ENCODE data around the gene PIMREG. TPM values are rescaled to one million over a fixed set of nuclear protein-coding genes. Genes with fewer than 3 reads are reported as not detected.

Gene PIMREG
- polyA plus RNA-seq, 2 of the 4 experiments (the other 2 are of a cell fraction), result 26.3 to 28.9 TPM

DNA sequence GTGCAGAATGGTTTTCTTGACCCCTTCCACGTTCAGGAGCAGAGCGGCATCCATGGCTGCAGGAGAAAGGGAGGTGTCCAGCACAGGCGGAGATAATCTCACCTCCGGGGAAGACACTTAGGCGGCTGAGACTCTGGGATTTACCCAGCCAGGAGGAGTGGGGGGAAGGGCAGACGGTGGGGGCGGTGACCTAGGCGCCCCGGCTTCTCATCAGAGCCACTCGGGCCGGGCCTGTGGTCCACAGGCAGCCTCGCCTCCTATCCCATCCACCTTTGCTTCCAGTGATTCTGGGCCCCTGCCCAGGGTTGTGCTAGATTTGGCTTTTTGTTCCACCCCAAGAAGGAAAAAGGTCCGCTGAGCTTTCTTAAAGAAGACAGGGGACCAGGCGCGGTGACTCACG, 9.2 kb upstream of the PIMREG start, which contains the start of gene AIPL1:
Gene AIPL1 (minus strand): TSS at position 71 of the 400 bp plus-strand sequence. CDS start 17 bp downstream, at position 54.
- H3K4me3 ChIP-seq, result no peak within 1 kb of the TSS
- H3K4me2 ChIP-seq, result no peak within 1 kb of the TSS
- ChIA-PET CTCF (interaction anchor here (0.8 to 6.0 kb wide), 21 partner anchors 10 to 1532 kb away, joined by 3 to 76 read pairs (median 5); partner anchors contain the start of genes C1QBP and CHRNE), POLR2A (no interaction called here)
- peaks cover 14% of the 10 kb centered on the region; the same call in 2 of the 3 replicates for H3K9me3 ChIP-seq
- H3K4me1 ChIP-seq, result no peaks in the 10 kb centered on the region
- TF ChIP-seq, protein P1, sequence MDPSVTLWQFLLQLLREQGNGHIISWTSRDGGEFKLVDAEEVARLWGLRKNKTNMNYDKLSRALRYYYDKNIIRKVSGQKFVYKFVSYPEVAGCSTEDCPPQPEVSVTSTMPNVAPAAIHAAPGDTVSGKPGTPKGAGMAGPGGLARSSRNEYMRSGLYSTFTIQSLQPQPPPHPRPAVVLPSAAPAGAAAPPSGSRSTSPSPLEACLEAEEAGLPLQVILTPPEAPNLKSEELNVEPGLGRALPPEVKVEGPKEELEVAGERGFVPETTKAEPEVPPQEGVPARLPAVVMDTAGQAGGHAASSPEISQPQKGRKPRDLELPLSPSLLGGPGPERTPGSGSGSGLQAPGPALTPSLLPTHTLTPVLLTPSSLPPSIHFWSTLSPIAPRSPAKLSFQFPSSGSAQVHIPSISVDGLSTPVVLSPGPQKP (IDR thresholded peaks at IDR 0.05; ENCODE audit: low read depth, low read length), result no peak
- TF ChIP-seq POLR2AphosphoS2 (conservative IDR thresholded peaks at IDR 0.05; ENCODE audit: low read length), result no peak
- TF ChIP-seq MAFK (IDR thresholded peaks at IDR 0.05; ENCODE audit: partially characterized antibody), result no peak
- TF ChIP-seq MYC (IDR thresholded peaks at IDR 0.05; ENCODE audit: borderline replicate concordance, low read length), result no peak
- TF ChIP-seq MAZ (IDR thresholded peaks at IDR 0.05; ENCODE audit: borderline replicate concordance, low read depth, low read length), result no peak
- no peak for TF ChIP-seq RFX5 (IDR thresholded peaks at IDR 0.05)
- no peak for TF ChIP-seq NR3C1 (IDR thresholded peaks at IDR 0.05)
- no peak for TF ChIP-seq TP53 (CRISPR knock-in tag; IDR thresholded peaks at IDR 0.05)
- TF ChIP-seq POLR2A (IDR thresholded peaks at IDR 0.05; ENCODE audit: low read length), result no peak
- no peak for TF ChIP-seq KDM1A (IDR thresholded peaks at IDR 0.05; ENCODE audit: low read depth)
- TF ChIP-seq CBX2 (IDR thresholded peaks at IDR 0.05; ENCODE audit: borderline replicate concordance, low read depth), result no peak
- TF ChIP-seq HOXA7 (CRISPR knock-in tag; IDR thresholded peaks at IDR 0.05), result no peak
- TF ChIP-seq, protein P2, sequence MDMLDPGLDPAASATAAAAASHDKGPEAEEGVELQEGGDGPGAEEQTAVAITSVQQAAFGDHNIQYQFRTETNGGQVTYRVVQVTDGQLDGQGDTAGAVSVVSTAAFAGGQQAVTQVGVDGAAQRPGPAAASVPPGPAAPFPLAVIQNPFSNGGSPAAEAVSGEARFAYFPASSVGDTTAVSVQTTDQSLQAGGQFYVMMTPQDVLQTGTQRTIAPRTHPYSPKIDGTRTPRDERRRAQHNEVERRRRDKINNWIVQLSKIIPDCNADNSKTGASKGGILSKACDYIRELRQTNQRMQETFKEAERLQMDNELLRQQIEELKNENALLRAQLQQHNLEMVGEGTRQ (IDR thresholded peaks at IDR 0.05), result no peak
- TF ChIP-seq, protein P3, sequence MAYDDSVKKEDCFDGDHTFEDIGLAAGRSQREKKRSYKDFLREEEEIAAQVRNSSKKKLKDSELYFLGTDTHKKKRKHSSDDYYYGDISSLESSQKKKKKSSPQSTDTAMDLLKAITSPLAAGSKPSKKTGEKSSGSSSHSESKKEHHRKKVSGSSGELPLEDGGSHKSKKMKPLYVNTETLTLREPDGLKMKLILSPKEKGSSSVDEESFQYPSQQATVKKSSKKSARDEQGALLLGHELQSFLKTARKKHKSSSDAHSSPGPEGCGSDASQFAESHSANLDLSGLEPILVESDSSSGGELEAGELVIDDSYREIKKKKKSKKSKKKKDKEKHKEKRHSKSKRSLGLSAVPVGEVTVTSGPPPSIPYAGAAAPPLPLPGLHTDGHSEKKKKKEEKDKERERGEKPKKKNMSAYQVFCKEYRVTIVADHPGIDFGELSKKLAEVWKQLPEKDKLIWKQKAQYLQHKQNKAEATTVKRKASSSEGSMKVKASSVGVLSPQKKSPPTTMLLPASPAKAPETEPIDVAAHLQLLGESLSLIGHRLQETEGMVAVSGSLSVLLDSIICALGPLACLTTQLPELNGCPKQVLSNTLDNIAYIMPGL (CRISPR knock-in tag; IDR thresholded peaks at IDR 0.05; ENCODE audit: borderline replicate concordance), result no peak
- TF ChIP-seq CHD2 (IDR thresholded peaks at IDR 0.05; ENCODE audit: low read length, partially characterized antibody), result no peak
- no peak for TF ChIP-seq TFCP2L1 (CRISPR knock-in tag; IDR thresholded peaks at IDR 0.05)
- TF ChIP-seq, protein P4, sequence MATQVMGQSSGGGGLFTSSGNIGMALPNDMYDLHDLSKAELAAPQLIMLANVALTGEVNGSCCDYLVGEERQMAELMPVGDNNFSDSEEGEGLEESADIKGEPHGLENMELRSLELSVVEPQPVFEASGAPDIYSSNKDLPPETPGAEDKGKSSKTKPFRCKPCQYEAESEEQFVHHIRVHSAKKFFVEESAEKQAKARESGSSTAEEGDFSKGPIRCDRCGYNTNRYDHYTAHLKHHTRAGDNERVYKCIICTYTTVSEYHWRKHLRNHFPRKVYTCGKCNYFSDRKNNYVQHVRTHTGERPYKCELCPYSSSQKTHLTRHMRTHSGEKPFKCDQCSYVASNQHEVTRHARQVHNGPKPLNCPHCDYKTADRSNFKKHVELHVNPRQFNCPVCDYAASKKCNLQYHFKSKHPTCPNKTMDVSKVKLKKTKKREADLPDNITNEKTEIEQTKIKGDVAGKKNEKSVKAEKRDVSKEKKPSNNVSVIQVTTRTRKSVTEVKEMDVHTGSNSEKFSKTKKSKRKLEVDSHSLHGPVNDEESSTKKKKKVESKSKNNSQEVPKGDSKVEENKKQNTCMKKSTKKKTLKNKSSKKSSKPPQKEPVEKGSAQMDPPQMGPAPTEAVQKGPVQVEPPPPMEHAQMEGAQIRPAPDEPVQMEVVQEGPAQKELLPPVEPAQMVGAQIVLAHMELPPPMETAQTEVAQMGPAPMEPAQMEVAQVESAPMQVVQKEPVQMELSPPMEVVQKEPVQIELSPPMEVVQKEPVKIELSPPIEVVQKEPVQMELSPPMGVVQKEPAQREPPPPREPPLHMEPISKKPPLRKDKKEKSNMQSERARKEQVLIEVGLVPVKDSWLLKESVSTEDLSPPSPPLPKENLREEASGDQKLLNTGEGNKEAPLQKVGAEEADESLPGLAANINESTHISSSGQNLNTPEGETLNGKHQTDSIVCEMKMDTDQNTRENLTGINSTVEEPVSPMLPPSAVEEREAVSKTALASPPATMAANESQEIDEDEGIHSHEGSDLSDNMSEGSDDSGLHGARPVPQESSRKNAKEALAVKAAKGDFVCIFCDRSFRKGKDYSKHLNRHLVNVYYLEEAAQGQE (IDR thresholded peaks at IDR 0.05), result no peak
- 75% methylated on average over 15 of the region's 16 CpGs for WGBS (ENCODE audit: missing lambda C conversion rate)
- ATAC-seq (no peak), FAIRE-seq (no peak), DNase-seq (ENCODE audit: low read depth in 1 of 2, low spot score in 1 of 2) (no peak)
- H3K27ac ChIP-seq, result no peak within 1 kb of the TSS

DNA sequence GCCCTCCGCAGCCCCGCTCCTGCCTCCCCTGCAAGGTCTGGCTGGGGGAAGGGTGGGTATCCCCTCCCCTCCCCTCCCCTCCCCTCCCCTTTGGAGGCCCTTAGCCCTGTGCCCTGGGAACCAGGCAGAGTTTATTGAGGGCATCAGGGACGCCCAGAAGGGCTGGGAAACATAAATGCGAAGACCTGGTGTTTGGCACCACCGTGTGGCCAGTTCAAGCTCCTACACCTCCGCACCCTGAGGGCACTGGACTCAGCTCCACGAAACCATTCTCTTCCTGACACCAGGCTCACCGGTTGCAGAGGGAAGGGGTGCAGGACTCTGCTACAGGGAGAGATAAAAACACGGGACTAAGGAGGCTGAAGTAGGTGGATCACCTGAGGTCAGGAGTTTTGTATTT, 8.3 kb upstream of the PIMREG start:
- DNase-seq (ENCODE audit: low read depth in 1 of 2, low spot score in 1 of 2), result peak; percentile 79 to 90
- H3K4me2 ChIP-seq, result no peak overlapping the region
- 16% methylated on average over 9 of the region's 9 CpGs for WGBS (ENCODE audit: missing lambda C conversion rate)
- POLR2A ChIA-PET, result interaction anchor here (1.0 kb wide), 1 partner anchor 8 kb away, joined by 6 read pairs; the partner anchor contains the start of gene PIMREG
- H3K4me3 ChIP-seq, result no peak overlapping the region
- H3K4me1 ChIP-seq, result no peaks in the 10 kb centered on the region
- TF ChIP-seq RAD21 (conservative IDR thresholded peaks at IDR 0.05 in 1 of 2, IDR thresholded peaks at IDR 0.05 in 1 of 2) (peak; percentile 87 to 88), CBX8 (IDR thresholded peaks at IDR 0.05) (no peak), ZC3H11A (IDR thresholded peaks at IDR 0.05) (no peak), SMC3 (IDR thresholded peaks at IDR 0.05) (peak; percentile 76)
- TF ChIP-seq, protein P5, sequence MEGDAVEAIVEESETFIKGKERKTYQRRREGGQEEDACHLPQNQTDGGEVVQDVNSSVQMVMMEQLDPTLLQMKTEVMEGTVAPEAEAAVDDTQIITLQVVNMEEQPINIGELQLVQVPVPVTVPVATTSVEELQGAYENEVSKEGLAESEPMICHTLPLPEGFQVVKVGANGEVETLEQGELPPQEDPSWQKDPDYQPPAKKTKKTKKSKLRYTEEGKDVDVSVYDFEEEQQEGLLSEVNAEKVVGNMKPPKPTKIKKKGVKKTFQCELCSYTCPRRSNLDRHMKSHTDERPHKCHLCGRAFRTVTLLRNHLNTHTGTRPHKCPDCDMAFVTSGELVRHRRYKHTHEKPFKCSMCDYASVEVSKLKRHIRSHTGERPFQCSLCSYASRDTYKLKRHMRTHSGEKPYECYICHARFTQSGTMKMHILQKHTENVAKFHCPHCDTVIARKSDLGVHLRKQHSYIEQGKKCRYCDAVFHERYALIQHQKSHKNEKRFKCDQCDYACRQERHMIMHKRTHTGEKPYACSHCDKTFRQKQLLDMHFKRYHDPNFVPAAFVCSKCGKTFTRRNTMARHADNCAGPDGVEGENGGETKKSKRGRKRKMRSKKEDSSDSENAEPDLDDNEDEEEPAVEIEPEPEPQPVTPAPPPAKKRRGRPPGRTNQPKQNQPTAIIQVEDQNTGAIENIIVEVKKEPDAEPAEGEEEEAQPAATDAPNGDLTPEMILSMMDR (IDR thresholded peaks at IDR 0.05), result peak; percentile 84
- ATAC-seq, result peak; percentile 93 to 98
- CTCF ChIA-PET, result interaction anchor here (0.6 to 6.0 kb wide), 43 partner anchors 10 to 1791 kb away, joined by 3 to 76 read pairs (median 4); partner anchors contain the start of genes C1QBP and CHRNE
- H3K27ac ChIP-seq, result no peak overlapping the region
- peaks cover 5% of the 10 kb centered on the region; the same call in 2 of the 3 replicates for H3K9me3 ChIP-seq
- FAIRE-seq, result peak; percentile 91

Data from A549 (cell line).